SK-N-SH treated with all-trans-retinoic acid at 6 μM for 48 hours (cell line): ENCODE measurements around the gene ELF5.

ENCODE experiments used
- CSDC2 ChIP-seq: fragments of 250-450 bp; sonication (Bioruptor Pico); IDR thresholded peaks from 2 replicates; pipeline ENCODE4 v1.5.0; 2020; ENCODE audit warnings: mild to moderate bottlenecking, moderate library complexity
- ESRRG ChIP-seq: fragments of 250-450 bp; sonication (Bioruptor Pico); IDR thresholded peaks from 2 replicates; pipeline ENCODE4 v1.6.1; 2021; ENCODE audit warnings: mild to moderate bottlenecking
- PATZ1 ChIP-seq: fragments of 250-450 bp; sonication (Bioruptor Pico); IDR thresholded peaks from 2 replicates; pipeline ENCODE4 v1.8.0; 2020; ENCODE audit warnings: mild to moderate bottlenecking, moderate library complexity, borderline replicate concordance
- TOX ChIP-seq: fragments of 250-450 bp; sonication (Bioruptor Pico); IDR thresholded peaks from 2 replicates; pipeline ENCODE4 v1.8.0; 2021; ENCODE audit warnings: mild to moderate bottlenecking, moderate library complexity, borderline replicate concordance
- ZFP30 ChIP-seq: fragments of 450-650 bp; formaldehyde crosslinking; IDR thresholded peaks from 2 replicates; pipeline ENCODE4 v1.5.0; 2022; ENCODE audit warnings: mild to moderate bottlenecking, moderate library complexity
- ZNF565 ChIP-seq: fragments of 450-650 bp; formaldehyde crosslinking; conservative IDR thresholded peaks from 2 replicates; pipeline ENCODE4 v1.5.0; 2020; ENCODE audit warnings: low read depth, mild to moderate bottlenecking, moderate library complexity

- TF ChIP-seq ZFP30 (no peak), CSDC2 (CRISPR knock-in tag) (no peak), ESRRG (CRISPR knock-in tag) (no peak), TOX (no peak), ZNF565 (no peak), PATZ1 (CRISPR knock-in tag) (no peak)
Measured at GRCh38 chr11:34473603-34474169, 39.9 kb downstream of the ELF5 start.
